Stimulated activated naive CD8-positive, alpha-beta T cell treated with anti-CD3 and anti-CD28 coated beads, Interleukin-15, Interleukin-2, amounts not matched to agents 100 ng/mL and 50 ng/mL, for 24 hours (primary cell): ENCODE results near the gene SLC24A1.
"Not testable (repeated sequence)": the region's sequence is repeated elsewhere in the genome, so short reads cannot be mapped to it uniquely, and the experiment has no call there.

Experiments
- H3K27ac Mint-ChIP-seq: one replicate; pipeline ENCODE4 v1.8.0; 2021; ENCODE audit warnings: mild to moderate bottlenecking, mixed read lengths
- H3K27me3 Mint-ChIP-seq: one replicate; pipeline ENCODE4 v1.8.0; 2021; ENCODE audit warnings: mixed read lengths
- H3K36me3 Mint-ChIP-seq: one replicate; pipeline ENCODE4 v1.8.0; 2021; ENCODE audit warnings: low read depth, mixed read lengths
- H3K4me1 Mint-ChIP-seq: one replicate; pipeline ENCODE4 v1.8.0; 2021; ENCODE audit warnings: low read depth, mixed read lengths
- H3K4me3 Mint-ChIP-seq: one replicate; pipeline ENCODE4 v1.8.0; 2021; ENCODE audit warnings: mild to moderate bottlenecking, mixed read lengths
- H3K9me3 Mint-ChIP-seq: one replicate; pipeline ENCODE4 v1.8.0; 2021; ENCODE audit warnings: mixed read lengths

SLC24A1 gene

GRCh38 chr15:65610871-65611718 lies 10.6 kb upstream of the SLC24A1 start, which contains the start of gene INTS14:
INTS14 (minus strand) TSS chr15:65611131; CDS start chr15:65607380, 3,751 bp downstream.
- peaks cover 45% of the 10 kb centered on the region for H3K4me1 Mint-ChIP-seq
- no peaks in the 10 kb centered on the region for H3K9me3 Mint-ChIP-seq
- H3K36me3 Mint-ChIP-seq: peaks cover 16% of the 10 kb centered on the region
- peak within 1 kb of the TSS; percentile 98 for H3K4me3 Mint-ChIP-seq
- H3K27me3 Mint-ChIP-seq: no peaks in the 10 kb centered on the region
- peak within 1 kb of the TSS; percentile 97 for H3K27ac Mint-ChIP-seq

GRCh38 chr15:65611888-65612615 lies 9.7 kb upstream of the SLC24A1 start:
- Mint-ChIP-seq H3K4me3 (peak overlapping the region; percentile 98), H3K27me3 (no peaks in the 10 kb centered on the region), H3K27ac (peak overlapping the region; percentile 97), H3K4me1 (peaks cover 45% of the 10 kb centered on the region), H3K9me3 (no peaks in the 10 kb centered on the region), H3K36me3 (peaks cover 8% of the 10 kb centered on the region)

- H3K27me3 Mint-ChIP-seq: no peaks in the 10 kb centered on the region
- no peak overlapping the region for H3K27ac Mint-ChIP-seq
- H3K9me3 Mint-ChIP-seq: no peaks in the 10 kb centered on the region
- peaks cover 3% of the 10 kb centered on the region for H3K36me3 Mint-ChIP-seq
- peaks cover 45% of the 10 kb centered on the region for H3K4me1 Mint-ChIP-seq
- H3K4me3 Mint-ChIP-seq: peak overlapping the region; percentile 98
These were observed 9.2 kb upstream of the SLC24A1 start for GRCh38 chr15:65612616-65612946.

- no peak overlapping the region for H3K4me3 Mint-ChIP-seq
- H3K9me3 Mint-ChIP-seq: no peaks in the 10 kb centered on the region
- H3K27me3 Mint-ChIP-seq: no peaks in the 10 kb centered on the region
- no peak overlapping the region for H3K27ac Mint-ChIP-seq
- H3K4me1 Mint-ChIP-seq: peaks cover 40% of the 10 kb centered on the region
- no peaks in the 10 kb centered on the region for H3K36me3 Mint-ChIP-seq
These were observed 8.6 kb upstream of the SLC24A1 start for GRCh38 chr15:65612949-65613744.

- not testable (repeated sequence) for H3K9me3 Mint-ChIP-seq, H3K4me3 Mint-ChIP-seq, H3K36me3 Mint-ChIP-seq, H3K27ac Mint-ChIP-seq, H3K27me3 Mint-ChIP-seq
- H3K4me1 Mint-ChIP-seq: peaks cover 22% of the 10 kb centered on the region
These were observed 5.9 kb upstream of the SLC24A1 start for GRCh38 chr15:65615887-65616286.

GRCh38 chr15:65618560-65619109 lies 3.1 kb upstream of the SLC24A1 start:
- no peak overlapping the region for H3K4me3 Mint-ChIP-seq
- H3K36me3 Mint-ChIP-seq: no peaks in the 10 kb centered on the region
- no peak overlapping the region for H3K27ac Mint-ChIP-seq
- no peaks in the 10 kb centered on the region for H3K4me1 Mint-ChIP-seq
- H3K27me3 Mint-ChIP-seq: no peaks in the 10 kb centered on the region
- H3K9me3 Mint-ChIP-seq: no peaks in the 10 kb centered on the region

DNA sequence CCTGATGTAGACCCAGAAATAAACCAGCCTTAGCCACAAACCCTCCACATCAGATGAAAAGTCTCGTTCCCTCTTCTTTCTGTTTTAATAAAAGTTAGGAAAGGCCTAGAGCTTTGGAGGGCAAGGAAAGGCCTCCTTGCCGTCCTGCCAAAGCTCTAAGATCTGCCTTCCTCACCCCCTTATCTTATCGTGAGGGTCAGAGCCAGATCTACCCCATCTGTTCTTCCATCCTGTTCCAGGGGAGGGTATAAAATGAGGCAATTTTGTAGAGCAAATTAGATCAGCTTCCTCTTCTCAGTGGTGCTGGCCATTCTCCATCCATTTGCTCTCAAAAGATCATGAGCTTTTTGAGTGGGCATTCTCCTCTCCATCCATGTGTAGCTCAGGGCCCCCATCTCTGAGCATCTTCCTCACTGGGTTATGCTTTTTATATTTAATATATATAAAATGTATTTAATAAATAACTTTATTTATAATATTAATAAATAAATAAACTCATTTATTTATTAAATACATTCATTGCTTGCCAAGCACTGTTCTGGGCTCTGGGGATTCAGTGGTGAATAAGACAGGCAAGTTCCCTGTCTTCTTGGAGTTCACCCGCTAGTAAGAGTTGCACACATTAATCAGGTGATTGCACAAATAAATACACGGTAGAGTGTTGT lies 2.0 kb upstream of the SLC24A1 start:
- Mint-ChIP-seq H3K4me1 (no peaks in the 10 kb centered on the region), H3K27me3 (no peaks in the 10 kb centered on the region), H3K36me3 (peaks cover 5% of the 10 kb centered on the region), H3K9me3 (no peaks in the 10 kb centered on the region), H3K4me3 (no peak overlapping the region), H3K27ac (no peak overlapping the region)

DNA sequence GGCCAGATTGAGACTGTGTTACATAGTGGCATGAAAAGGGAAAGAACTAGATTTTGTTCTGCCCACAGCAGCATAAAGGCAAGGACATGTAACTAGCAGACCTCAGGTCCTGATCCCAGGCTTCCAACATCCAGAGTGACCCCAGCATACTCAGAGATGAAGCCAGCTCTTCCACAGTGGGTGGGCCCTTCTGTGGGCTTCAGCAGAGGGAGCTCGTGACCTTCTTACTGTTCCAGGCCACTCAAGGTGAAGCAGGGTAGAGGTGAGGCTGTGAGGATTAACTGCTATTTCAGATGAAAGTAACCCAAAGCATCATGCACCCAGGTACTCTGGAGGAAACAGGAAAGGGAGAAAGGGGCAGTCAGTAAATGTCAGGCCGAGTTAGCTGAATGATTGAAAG lies 905 bp upstream of the SLC24A1 start:
- Mint-ChIP-seq H3K9me3 (no peaks in the 10 kb centered on the region), H3K4me1 (no peaks in the 10 kb centered on the region), H3K36me3 (peaks cover 13% of the 10 kb centered on the region), H3K27ac (no peak overlapping the region), H3K27me3 (no peaks in the 10 kb centered on the region), H3K4me3 (no peak overlapping the region)

GRCh38 chr15:65623103-65623502 lies 1.4 kb downstream of the SLC24A1 start:
- Mint-ChIP-seq H3K27me3 (no peaks in the 10 kb centered on the region), H3K36me3 (peaks cover 14% of the 10 kb centered on the region), H3K4me3 (no peak overlapping the region), H3K27ac (no peak overlapping the region), H3K4me1 (no peaks in the 10 kb centered on the region), H3K9me3 (no peaks in the 10 kb centered on the region)

DNA sequence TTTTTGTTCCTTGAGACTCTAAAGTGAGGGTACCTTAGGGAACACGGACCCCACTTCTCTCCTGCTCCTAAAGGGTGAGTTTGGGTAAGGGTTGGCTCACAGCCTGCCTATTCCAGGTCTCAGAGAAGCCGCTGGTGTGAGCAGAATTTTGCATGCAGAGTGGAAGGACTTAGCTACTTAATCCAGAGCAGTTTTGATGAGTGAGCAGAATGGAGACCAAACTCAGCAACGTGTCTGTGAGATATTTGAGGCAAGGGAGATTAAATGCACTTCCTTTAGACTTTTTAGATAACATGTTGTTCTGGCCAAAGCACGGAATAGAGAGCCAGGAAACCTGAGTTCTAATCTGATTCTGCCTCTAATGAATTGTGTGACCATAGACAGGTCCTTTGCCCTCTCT lies 5.1 kb downstream of the SLC24A1 start:
- H3K4me1 Mint-ChIP-seq: peaks cover 9% of the 10 kb centered on the region

GRCh38 chr15:65629548-65629947 lies 7.8 kb downstream of the SLC24A1 start:
- H3K27me3 Mint-ChIP-seq: no peaks in the 10 kb centered on the region
- no peaks in the 10 kb centered on the region for H3K9me3 Mint-ChIP-seq
- no peak overlapping the region for H3K27ac Mint-ChIP-seq
- H3K4me1 Mint-ChIP-seq: peaks cover 17% of the 10 kb centered on the region
- peaks cover 13% of the 10 kb centered on the region for H3K36me3 Mint-ChIP-seq
- H3K4me3 Mint-ChIP-seq: no peak overlapping the region

More for the DNA sequence above, 5.1 kb downstream of the SLC24A1 start:
- Mint-ChIP-seq H3K9me3 (no peaks in the 10 kb centered on the region), H3K27me3 (no peaks in the 10 kb centered on the region), H3K27ac (no peak overlapping the region), H3K4me3 (no peak overlapping the region), H3K36me3 (peaks cover 18% of the 10 kb centered on the region)

DNA sequence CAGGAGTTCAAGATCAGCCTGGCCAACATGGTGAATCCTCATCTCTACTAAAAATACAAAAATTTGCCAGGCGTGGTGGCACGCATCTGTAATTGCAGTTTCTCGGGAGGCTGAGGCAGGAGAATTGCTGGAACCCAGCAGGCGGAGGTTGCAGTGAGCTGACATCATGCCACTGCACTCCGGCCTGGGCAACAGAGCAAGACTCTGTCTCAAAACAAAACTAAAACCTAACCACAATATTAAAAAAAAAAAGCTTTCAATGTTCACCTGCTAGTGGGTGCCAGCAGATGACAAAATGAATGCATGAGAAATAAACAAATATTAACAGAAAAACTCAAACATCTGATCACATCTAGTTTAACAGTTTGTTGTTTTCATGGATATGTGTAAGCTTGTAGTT lies 9.0 kb downstream of the SLC24A1 start:
- Mint-ChIP-seq H3K27ac (no peak overlapping the region), H3K9me3 (no peaks in the 10 kb centered on the region), H3K4me3 (no peak overlapping the region), H3K27me3 (no peaks in the 10 kb centered on the region), H3K4me1 (peaks cover 17% of the 10 kb centered on the region), H3K36me3 (peaks cover 6% of the 10 kb centered on the region)

DNA sequence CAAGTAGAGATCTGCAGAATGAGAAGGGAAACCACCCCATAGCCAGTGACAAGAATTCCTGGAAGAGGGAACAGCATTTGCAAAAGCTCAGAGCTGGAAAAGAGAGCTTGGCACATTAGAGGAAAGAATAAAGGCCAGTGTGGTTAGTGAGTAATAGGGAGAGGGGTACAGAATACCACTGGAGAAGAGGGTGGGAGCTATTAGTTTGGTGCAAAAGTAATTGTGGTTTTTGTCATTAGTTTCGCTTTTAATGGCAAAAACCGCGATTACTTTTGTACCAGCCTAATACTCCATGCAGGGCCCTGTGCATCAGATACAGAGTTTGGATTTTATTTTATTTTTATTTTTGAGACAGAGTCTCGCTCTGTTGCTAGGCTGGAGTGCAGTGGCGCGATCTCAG lies 9.8 kb downstream of the SLC24A1 start:
- Mint-ChIP-seq H3K27ac (no peak overlapping the region), H3K4me1 (peaks cover 17% of the 10 kb centered on the region), H3K9me3 (no peaks in the 10 kb centered on the region), H3K36me3 (peaks cover 4% of the 10 kb centered on the region), H3K27me3 (no peaks in the 10 kb centered on the region), H3K4me3 (no peak overlapping the region)

DNA sequence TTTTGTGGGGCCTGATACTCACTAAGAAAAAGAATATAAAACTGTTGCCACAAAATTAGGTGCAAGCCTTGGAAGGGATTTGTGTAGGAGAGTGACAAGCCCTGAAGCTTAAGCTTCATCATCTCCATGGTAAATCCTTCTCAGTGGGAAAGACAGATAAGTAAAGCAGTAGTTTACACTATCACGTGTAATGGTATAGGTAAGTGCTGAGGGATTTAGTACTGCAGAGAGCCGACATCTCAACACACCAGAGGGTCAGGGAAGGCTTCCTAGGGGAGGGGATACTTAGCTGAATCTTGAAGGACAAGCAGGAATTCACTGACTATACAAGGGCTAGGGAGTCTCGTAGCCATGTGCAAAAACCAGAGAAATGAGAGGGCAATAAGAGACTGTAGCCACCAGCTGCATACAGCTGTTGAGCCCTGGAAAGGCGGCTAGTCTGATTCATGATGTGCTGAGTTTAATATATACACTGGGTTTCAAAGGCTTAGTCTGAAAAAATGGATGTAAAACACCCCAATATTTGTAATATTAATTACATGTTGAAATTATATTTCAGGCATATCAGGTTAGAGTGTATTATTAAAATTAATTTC lies 11.1 kb downstream of the SLC24A1 start:
- Mint-ChIP-seq H3K4me3 (no peak overlapping the region), H3K4me1 (peaks cover 17% of the 10 kb centered on the region), H3K36me3 (peaks cover 4% of the 10 kb centered on the region), H3K27me3 (no peaks in the 10 kb centered on the region), H3K9me3 (no peaks in the 10 kb centered on the region), H3K27ac (no peak overlapping the region)
